AG09309 (cell line): ENCODE measurements around the gene GJD4.

Experiments used
- DNase-seq: peaks from one replicate; pipeline ENCODE4 v3.0.0-alpha.2; 2010; ENCODE audit warnings: low read depth
- H3K4me3 ChIP-seq: 2 replicates; pipeline ENCODE4 v1.5.1; 2011; ENCODE audit warnings: mild to moderate bottlenecking, low read depth, low read length, moderate library complexity; ENCODE audit not compliant: control insufficient read depth
- TF ChIP-seq, protein P1 (sequence below): IDR thresholded peaks from 2 replicates; pipeline ENCODE4 v1.5.1; 2011; ENCODE audit warnings: mild to moderate bottlenecking, low read depth, low read length, inconsistent platforms; ENCODE audit not compliant: insufficient read depth, control insufficient read depth; ENCODE audit errors: missing control alignments

Gene GJD4

DNA sequence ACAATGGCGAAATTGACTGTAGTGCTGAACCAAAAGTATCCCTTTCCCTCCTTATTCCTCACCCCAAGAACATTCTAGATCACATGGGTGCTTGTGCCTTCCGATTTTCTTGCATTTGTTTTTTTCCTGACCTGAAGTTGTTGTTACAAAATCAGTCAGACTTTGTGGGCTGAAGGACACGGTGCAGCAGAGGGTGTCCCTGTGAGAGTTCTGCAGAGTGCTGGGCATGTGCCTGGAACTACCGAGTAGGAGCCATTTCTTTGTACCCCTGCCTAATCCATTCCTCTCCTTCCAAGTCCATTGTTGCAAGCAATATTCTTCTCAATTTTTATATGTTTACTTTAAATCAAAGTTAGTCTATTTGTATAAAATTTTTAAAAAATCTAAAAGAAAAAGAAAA lies 35.3 kb upstream of the GJD4 start:
- DNase-seq: no peak
- TF ChIP-seq, protein P1, sequence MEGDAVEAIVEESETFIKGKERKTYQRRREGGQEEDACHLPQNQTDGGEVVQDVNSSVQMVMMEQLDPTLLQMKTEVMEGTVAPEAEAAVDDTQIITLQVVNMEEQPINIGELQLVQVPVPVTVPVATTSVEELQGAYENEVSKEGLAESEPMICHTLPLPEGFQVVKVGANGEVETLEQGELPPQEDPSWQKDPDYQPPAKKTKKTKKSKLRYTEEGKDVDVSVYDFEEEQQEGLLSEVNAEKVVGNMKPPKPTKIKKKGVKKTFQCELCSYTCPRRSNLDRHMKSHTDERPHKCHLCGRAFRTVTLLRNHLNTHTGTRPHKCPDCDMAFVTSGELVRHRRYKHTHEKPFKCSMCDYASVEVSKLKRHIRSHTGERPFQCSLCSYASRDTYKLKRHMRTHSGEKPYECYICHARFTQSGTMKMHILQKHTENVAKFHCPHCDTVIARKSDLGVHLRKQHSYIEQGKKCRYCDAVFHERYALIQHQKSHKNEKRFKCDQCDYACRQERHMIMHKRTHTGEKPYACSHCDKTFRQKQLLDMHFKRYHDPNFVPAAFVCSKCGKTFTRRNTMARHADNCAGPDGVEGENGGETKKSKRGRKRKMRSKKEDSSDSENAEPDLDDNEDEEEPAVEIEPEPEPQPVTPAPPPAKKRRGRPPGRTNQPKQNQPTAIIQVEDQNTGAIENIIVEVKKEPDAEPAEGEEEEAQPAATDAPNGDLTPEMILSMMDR: no peak
- H3K4me3 ChIP-seq: no peak overlapping the region

DNA sequence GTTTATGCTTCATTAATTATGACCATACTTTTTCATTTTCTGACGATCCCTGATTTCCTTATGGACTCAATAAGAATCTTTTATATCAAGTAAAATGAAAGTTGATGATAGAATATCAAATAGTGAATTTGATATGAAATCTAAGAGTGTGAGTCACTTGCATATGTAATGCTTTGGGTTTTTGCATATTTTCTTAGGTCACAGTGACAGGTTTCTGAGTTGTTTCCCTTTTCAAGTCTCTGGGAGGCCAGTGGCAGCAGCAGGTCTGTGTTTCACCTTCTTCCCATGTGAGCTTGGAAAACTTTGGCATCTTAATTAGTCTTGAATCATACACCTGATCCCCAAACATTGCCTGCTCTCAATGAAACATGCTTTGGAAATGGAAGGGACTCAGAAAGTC lies 34.7 kb upstream of the GJD4 start:
- no peak for DNase-seq
- TF ChIP-seq, protein P1: no peak
- H3K4me3 ChIP-seq: no peak overlapping the region

DNA sequence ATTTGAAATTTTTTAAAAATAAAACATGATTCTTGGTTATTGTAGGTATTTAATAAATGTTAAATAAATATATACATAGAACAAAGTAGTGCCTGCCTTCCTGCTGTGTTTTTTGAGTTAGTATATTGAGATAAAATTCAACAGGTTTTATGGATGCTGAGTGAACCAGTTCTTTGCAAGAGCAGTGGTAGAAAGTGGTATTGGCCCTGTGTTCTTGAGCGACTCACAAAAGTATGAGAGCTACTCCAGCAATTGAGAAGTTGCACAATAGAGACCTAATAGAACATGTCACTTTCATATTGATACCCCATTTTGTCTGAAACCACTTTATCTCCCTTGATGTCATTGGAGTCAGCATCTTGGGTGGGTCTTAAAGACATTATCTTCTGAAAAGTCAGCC lies 32.6 kb upstream of the GJD4 start:
- TF ChIP-seq, protein P1: no peak
- DNase-seq: no peak
- no peak overlapping the region for H3K4me3 ChIP-seq

DNA sequence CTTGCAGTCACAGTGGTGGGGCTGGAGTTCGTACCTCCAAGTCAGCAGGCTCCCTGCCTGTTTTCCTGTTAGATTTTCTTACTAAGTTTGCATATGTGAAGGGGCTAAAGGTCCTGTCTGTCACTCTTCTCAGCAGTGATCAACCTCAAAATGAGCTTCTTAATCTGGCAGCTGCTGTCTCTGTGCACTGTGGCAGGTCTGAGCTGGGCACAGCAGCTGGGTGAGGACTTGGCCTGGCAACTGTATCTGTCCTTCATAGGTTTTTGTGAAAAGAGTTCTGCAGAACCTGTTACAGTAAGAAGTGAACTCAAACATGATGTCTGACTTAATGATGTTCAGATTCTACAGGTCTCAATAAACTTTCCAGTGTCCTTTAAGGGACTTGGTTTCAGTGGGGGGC lies 31.3 kb upstream of the GJD4 start:
- DNase-seq: no peak
- TF ChIP-seq, protein P1: no peak
- H3K4me3 ChIP-seq: no peak overlapping the region

DNA sequence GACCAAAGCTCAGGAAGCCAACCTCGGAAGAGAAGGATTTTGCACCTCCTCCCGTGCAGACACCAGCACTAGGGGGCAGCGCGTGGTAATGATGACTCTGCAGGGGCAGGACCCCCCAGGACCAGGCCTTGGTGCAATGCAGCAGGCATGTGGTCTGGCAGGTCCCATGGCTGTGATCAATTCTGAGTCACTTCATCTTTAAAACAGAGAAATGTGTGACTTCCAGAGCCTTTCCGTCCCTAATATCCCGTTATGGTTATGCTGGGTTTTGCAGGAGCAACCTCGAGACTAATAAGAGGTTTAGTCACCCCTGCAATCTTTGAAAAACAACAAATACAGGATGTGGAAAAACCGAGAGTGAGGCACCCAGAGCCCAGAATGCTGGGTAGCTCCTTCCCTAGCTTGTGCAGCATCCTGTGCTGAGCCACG lies 30.2 kb upstream of the GJD4 start:
- TF ChIP-seq, protein P1: peak; percentile 49
- peak; percentile 85 for DNase-seq
- no peak overlapping the region for H3K4me3 ChIP-seq

DNA sequence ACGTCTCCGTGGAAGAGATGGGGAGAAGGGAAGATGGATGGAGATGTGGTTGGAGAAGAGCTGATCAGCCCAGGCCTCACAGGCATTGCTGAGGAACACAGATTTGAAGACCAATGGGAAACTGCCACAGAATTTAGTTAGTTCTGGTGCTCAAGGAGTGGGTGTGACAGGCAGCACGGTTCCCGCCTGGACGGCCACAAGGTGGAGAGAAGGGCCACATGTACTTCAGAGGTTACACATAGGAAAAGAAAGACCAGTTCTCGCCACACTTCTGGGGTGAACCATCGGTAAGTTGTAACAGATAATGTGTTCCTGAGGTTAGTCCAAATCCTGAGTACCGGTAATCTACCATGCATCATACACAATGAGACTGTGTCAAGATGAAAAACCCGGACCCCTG lies 29.5 kb upstream of the GJD4 start:
- no peak overlapping the region for H3K4me3 ChIP-seq
- DNase-seq: no peak
- TF ChIP-seq, protein P1: no peak

DNA sequence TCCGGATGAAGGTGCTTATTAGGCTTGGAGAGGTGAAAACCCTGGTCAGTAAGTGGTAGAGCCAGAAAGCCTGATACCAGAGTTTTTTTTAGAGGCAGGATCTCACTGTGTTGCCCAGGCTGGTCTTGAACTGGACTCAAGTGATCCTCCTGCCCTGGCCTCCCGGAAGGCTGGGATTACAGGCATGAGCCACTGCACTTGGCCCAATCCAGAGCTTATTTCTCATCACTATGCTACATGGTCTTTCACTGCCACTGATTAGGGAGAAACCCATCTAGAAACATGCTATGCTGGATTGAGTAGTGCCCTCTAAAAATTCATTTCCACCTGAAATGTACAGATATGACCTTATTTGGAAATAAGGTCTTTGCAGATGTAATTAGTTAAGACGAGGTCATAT lies 28.4 kb upstream of the GJD4 start:
- H3K4me3 ChIP-seq: no peak overlapping the region
- no peak for DNase-seq
- TF ChIP-seq, protein P1: no peak
